Measurements from ENCODE around the gene GDF7. TPM values are rescaled to one million over a fixed set of nuclear protein-coding genes. Genes with fewer than 3 reads are reported as not detected.

The GDF7 gene
- total and polyA plus RNA-seq, 2 of the 4 experiments (the other 2 are of a cell fraction) = under 0.01 to 0.02 TPM

GRCh38 chr2:20678086-20678395 is 11.1 kb downstream of the GDF7 start (continued):
- TF ChIP-seq NFE2L2 (IDR thresholded peaks at IDR 0.05; ENCODE audit: low read depth, low read length) (no peak), MXI1 (IDR thresholded peaks at IDR 0.05; ENCODE audit: borderline replicate concordance, low read depth, low read length) (no peak), BHLHE40 (IDR thresholded peaks at IDR 0.05; ENCODE audit: low read depth, low read length) (no peak)

DNA sequence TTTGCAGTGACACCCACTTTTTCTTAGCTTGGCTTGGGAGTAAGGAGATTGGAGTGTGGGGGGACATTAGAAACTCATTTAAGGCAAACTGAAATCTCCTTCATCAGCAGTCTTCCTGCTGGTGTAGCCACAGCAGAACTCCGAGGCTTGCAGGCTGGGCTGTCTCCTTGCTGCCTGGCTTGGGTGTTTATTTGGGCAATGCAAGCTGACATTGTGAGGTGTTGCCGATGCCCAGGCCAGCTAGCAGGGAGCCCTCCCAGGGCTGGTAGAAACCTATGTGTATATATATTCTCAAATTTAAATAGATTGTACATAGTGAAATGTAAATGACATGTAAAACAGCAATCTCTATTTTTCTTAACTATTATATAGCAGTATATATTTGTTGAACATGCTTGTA is 11.8 kb downstream of the GDF7 start:
- no peak overlapping the region for H3K27ac ChIP-seq (ENCODE audit: insufficient read depth, low read length)
- H4K91ac ChIP-seq (ENCODE audit: insufficient read depth, low read depth, low read length) = no peak overlapping the region
- no peak overlapping the region for H3K9ac ChIP-seq (ENCODE audit: low read depth, low read length)
- H2BK120ac ChIP-seq (ENCODE audit: low read depth, low read length) = no peak overlapping the region
- H4K5ac ChIP-seq (ENCODE audit: low read depth, low read length) = no peak overlapping the region
- H3K4me1 ChIP-seq (ENCODE audit: control insufficient read depth, insufficient read depth, low read length) = peaks cover 7% of the 10 kb centered on the region; the same call in 1 of the 2 replicates
- no peak overlapping the region for H4K8ac ChIP-seq (ENCODE audit: low read depth in 2 of 2, low read length in 2 of 2)
- H3K27me3 ChIP-seq (ENCODE audit: control insufficient read depth, insufficient read depth, low read length) = no peaks in the 10 kb centered on the region; the same call in 1 of the 2 replicates
- H2BK15ac ChIP-seq (ENCODE audit: low read depth, low read length) = no peak overlapping the region
- WGBS, 2 experiments (ENCODE audit: extremely low coverage in 2 of 2, insufficient read length in 1 of 2) = no CpG with 5 or more reads among the region's 2 CpGs
- H2AK9ac ChIP-seq (replicated peaks; ENCODE audit: low read depth, low read length, poor library complexity) = no peak overlapping the region
- no peak overlapping the region for H3K4me3 ChIP-seq (ENCODE audit: insufficient read depth, low read depth, low read length)
- no peaks in the 10 kb centered on the region for H4K20me1 ChIP-seq (ENCODE audit: insufficient read depth, low read length)
- H3K9me1 ChIP-seq (ENCODE audit: insufficient read depth, low read length) = peaks cover 5% of the 10 kb centered on the region; the same call in 1 of the 2 replicates
- H3K36me3 ChIP-seq (ENCODE audit: control insufficient read depth, insufficient read depth, low read length) = peaks cover 1% of the 10 kb centered on the region
- CTCF ChIA-PET = interaction anchor here (1.1 to 1.6 kb wide), 3 partner anchors 17 to 285 kb away, joined by 3 to 4 read pairs (median 3); no protein-coding TSS in a partner anchor
- no peak overlapping the region for H3K4me2 ChIP-seq (ENCODE audit: low read depth, low read length)
- H3K18ac ChIP-seq (ENCODE audit: low read depth, low read length) = no peak overlapping the region
- H2AK5ac ChIP-seq (ENCODE audit: low read depth, low read length) = no peak overlapping the region
- ATAC-seq (ENCODE audit: low read depth) = no peak
- no peak overlapping the region for H3K56ac ChIP-seq (ENCODE audit: extremely low read depth, insufficient read depth, low read length)
- dilution Hi-C loops (cut with HindIII; ENCODE audit: low sequenced_read_pairs, unreplicated experiment) = loop anchor here (25.0 kb wide), 1 partner anchor 259 kb away; no protein-coding TSS in a partner anchor
- H3K9me3 ChIP-seq (ENCODE audit: control insufficient read depth, insufficient read depth, low read length) = no peaks in the 10 kb centered on the region
- H3K4ac ChIP-seq (ENCODE audit: low read depth, low read length) = no peak overlapping the region
- POLR2A ChIA-PET (ENCODE audit: unreplicated experiment) = no interaction called here
- no TSS peak for BruUV-seq (replicated peaks)
- in situ Hi-C loops (cut with MboI; ENCODE audit: low sequenced_read_pairs) = no loop called here
- H3K14ac ChIP-seq (replicated peaks; ENCODE audit: low read depth, low read length) = no peak overlapping the region
- H2AFZ ChIP-seq (replicated peaks; ENCODE audit: low read length, poor library complexity) = no peak overlapping the region
- no peak overlapping the region for H2BK5ac ChIP-seq (ENCODE audit: low read depth, low read length, poor library complexity, severe bottlenecking)
- H3K79me1 ChIP-seq (ENCODE audit: low read depth in 1 of 2, low read length in 2 of 2) = no peaks in the 10 kb centered on the region
- H2BK20ac ChIP-seq (ENCODE audit: low read depth, low read length) = no peak overlapping the region
- DNase-seq = no peak
- no peak overlapping the region for H3K23ac ChIP-seq (ENCODE audit: low read depth, low read length)
- intact Hi-C loops (cut with micrococcal nuclease) = no loop called here
- TF ChIP-seq, protein P1, sequence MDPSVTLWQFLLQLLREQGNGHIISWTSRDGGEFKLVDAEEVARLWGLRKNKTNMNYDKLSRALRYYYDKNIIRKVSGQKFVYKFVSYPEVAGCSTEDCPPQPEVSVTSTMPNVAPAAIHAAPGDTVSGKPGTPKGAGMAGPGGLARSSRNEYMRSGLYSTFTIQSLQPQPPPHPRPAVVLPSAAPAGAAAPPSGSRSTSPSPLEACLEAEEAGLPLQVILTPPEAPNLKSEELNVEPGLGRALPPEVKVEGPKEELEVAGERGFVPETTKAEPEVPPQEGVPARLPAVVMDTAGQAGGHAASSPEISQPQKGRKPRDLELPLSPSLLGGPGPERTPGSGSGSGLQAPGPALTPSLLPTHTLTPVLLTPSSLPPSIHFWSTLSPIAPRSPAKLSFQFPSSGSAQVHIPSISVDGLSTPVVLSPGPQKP (IDR thresholded peaks at IDR 0.05; ENCODE audit: borderline replicate concordance, low read depth, low read length) = no peak
- no peak for TF ChIP-seq POLR2A (IDR thresholded peaks at IDR 0.05; ENCODE audit: low read depth, low read length)
- TF ChIP-seq CEBPB (IDR thresholded peaks at IDR 0.05; ENCODE audit: low read depth, low read length) = no peak
- TF ChIP-seq MAZ (IDR thresholded peaks at IDR 0.05; ENCODE audit: borderline replicate concordance, low read depth, low read length) = no peak
- no peak for TF ChIP-seq CTCF (conservative IDR thresholded peaks at IDR 0.05; ENCODE audit: low read depth, low read length)
- TF ChIP-seq SMC3 (IDR thresholded peaks at IDR 0.05; ENCODE audit: low read depth, low read length) = no peak
- TF ChIP-seq BHLHE40 (IDR thresholded peaks at IDR 0.05; ENCODE audit: low read depth, low read length) = no peak
- TF ChIP-seq, protein P2, sequence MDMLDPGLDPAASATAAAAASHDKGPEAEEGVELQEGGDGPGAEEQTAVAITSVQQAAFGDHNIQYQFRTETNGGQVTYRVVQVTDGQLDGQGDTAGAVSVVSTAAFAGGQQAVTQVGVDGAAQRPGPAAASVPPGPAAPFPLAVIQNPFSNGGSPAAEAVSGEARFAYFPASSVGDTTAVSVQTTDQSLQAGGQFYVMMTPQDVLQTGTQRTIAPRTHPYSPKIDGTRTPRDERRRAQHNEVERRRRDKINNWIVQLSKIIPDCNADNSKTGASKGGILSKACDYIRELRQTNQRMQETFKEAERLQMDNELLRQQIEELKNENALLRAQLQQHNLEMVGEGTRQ (IDR thresholded peaks at IDR 0.05; ENCODE audit: low read depth, low read length) = no peak
- no peak for TF ChIP-seq RFX5 (IDR thresholded peaks at IDR 0.05; ENCODE audit: low read depth, low read length)
- TF ChIP-seq NFE2L2 (IDR thresholded peaks at IDR 0.05; ENCODE audit: low read depth, low read length) = no peak
- TF ChIP-seq RCOR1 (IDR thresholded peaks at IDR 0.05; ENCODE audit: insufficient replicate concordance, low read length) = no peak
- no peak for TF ChIP-seq MAFK (IDR thresholded peaks at IDR 0.05; ENCODE audit: low read depth, low read length)
- TF ChIP-seq FOS (IDR thresholded peaks at IDR 0.05; ENCODE audit: low read depth, low read length) = no peak
- no peak for TF ChIP-seq RAD21 (IDR thresholded peaks at IDR 0.05; ENCODE audit: low read length)

Measured in IMR-90 (cell line).